Measurements from ENCODE around the gene TRPM3.

- TF ChIP-seq TAF1 (IDR thresholded peaks at IDR 0.05; ENCODE audit: low read depth, low read length), result no peak
- TF ChIP-seq, protein P1, sequence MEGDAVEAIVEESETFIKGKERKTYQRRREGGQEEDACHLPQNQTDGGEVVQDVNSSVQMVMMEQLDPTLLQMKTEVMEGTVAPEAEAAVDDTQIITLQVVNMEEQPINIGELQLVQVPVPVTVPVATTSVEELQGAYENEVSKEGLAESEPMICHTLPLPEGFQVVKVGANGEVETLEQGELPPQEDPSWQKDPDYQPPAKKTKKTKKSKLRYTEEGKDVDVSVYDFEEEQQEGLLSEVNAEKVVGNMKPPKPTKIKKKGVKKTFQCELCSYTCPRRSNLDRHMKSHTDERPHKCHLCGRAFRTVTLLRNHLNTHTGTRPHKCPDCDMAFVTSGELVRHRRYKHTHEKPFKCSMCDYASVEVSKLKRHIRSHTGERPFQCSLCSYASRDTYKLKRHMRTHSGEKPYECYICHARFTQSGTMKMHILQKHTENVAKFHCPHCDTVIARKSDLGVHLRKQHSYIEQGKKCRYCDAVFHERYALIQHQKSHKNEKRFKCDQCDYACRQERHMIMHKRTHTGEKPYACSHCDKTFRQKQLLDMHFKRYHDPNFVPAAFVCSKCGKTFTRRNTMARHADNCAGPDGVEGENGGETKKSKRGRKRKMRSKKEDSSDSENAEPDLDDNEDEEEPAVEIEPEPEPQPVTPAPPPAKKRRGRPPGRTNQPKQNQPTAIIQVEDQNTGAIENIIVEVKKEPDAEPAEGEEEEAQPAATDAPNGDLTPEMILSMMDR (IDR thresholded peaks at IDR 0.05; ENCODE audit: control extremely low read depth in 1 of 3, insufficient read depth in 1 of 3, low read depth in 1 of 3, low read length in 3 of 3), result no peak
- TF ChIP-seq POLR2A (IDR thresholded peaks at IDR 0.05; ENCODE audit: control extremely low read depth in 1 of 2, low read depth in 2 of 2, low read length in 2 of 2), result no peak
- no peak for TF ChIP-seq CEBPB (IDR thresholded peaks at IDR 0.05; ENCODE audit: low read depth, low read length)
- no peak for TF ChIP-seq EZH2 (IDR thresholded peaks at IDR 0.05; ENCODE audit: low read depth, low read length, severe bottlenecking)
- TF ChIP-seq SIN3A (conservative IDR thresholded peaks at IDR 0.05 in 1 of 2, IDR thresholded peaks at IDR 0.05 in 1 of 2; ENCODE audit: low read depth in 1 of 2, low read length in 2 of 2), result no peak
- no peak for TF ChIP-seq YY1 (IDR thresholded peaks at IDR 0.05; ENCODE audit: low read depth, low read length)
Observed at GRCh38 chr9:70951749-70952727, 169.4 kb downstream of the TRPM3 start.

All from H1 (cell line).